Medulla oblongata (tissue), 1 donor: ENCODE results near the gene ATRNL1.

Experiments used
- DNase-seq: peaks from one replicate; pipeline ENCODE4 v3.0.0-alpha.2; 2015; ENCODE audit errors: extremely low spot score

ATRNL1 gene

GRCh38 chr10:115982526-115982925 lies 889.4 kb downstream of the ATRNL1 start:
- no peak for DNase-seq

GRCh38 chr10:115985786-115986185 lies 892.6 kb downstream of the ATRNL1 start:
- DNase-seq = no peak

GRCh38 chr10:115988380-115988779 lies 895.2 kb downstream of the ATRNL1 start:
- no peak for DNase-seq

DNA sequence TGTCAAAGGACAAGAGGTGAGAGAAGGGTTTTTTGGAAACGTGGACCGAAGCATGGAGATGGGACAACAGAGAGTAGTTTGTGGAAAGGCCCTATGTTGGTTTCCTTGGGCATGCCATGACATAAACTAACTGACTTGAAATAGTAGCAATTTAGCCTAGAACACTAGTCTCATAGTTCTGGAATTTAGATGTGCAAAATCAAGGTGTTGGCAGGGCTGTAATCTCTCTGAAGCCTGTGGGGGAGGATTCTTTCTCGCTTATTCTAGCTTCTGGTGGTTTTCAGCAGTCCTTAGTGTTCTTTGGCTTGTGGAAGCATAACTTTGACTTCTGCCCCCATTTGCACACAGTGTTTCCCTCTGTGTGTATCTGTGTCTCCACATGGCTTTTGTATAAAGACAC lies 896.5 kb downstream of the ATRNL1 start:
- DNase-seq = no peak

DNA sequence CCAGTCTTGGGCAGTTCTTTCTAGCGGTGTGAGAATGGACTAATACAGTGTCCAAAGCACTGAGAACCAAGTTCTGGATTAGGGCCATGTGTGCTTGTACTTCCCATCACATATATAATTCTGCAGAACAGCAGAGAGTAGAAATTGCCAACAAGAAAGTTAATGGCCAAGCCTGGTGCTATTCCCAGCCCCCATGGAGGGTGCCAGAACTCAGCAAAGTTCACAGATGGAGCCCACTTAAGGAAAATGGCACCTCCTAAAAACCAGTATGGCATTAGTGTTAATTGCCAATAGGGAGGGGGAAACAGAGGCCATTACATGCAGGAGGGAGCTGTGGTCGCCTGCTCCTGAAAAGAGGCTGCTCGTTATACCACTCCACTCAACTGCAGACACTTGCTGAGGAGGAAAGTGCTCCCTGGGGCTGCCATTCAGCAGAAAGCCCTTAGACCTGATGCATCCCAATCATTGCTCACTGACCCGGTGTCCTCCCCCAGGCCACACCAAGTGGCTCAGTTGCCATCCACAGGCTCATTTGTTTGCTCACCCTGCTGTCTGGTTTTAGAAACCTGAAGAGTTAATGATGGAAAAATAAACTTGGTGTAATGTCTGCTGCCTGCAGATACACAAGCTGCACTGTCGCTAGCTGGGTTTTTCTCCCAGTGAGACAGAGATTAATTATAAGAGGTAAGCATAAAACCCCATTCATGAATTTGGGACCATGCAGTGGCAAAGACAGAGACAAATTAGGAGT lies 899.2 kb downstream of the ATRNL1 start:
- no peak for DNase-seq

- DNase-seq = no peak
These were observed 902.9 kb downstream of the ATRNL1 start for GRCh38 chr10:115996031-115996430.

DNA sequence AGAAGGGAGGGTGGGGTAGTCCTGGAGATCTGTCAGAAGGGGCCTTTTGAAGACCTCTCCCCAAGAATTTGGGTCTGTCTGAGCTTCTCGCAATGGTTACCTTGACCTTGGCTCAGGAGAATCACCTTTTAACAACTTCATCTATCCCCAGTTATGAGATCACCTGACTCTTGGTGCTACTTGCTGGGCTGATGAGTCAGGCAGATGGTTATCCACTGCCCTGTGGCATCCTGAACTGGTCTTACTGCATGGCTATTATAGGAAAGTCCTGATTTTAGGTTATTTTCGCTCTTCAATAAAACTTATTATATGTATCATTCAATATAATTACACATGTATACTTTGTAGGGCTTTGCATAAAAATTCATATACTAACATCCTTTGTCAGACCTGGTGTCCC lies 905.1 kb downstream of the ATRNL1 start:
- DNase-seq = no peak
